SK-N-SH (cell line): ENCODE measurements around the gene C3orf20. TPM values are rescaled to one million over a fixed set of nuclear protein-coding genes. Genes with fewer than 3 reads are reported as not detected.

Source experiments
- CTCF ChIA-PET: fragments of 300-600, 350-600 bp; formaldehyde crosslinking; extraction: SDS; loops from one replicate; lab custom pipeline; 2021; lab: Yijun Ruan, JAX
- POLR2A ChIA-PET: fragments of 350-600 bp; sonication (Branson Sonifier 250); formaldehyde crosslinking; extraction: SDS; loops from one replicate; lab custom pipeline; 2020; ENCODE audit warnings: antibody characterized with exemption, inconsistent platforms; lab: Yijun Ruan, JAX
- DNase-seq: peaks from one replicate; pipeline ENCODE4 v3.0.0; 2012
- H2AFZ ChIP-seq: fragments of 200-600 bp; sonication (generic); 2 replicates; pipeline ENCODE4 v1.8.1; 2016; ENCODE audit warnings: antibody characterized with exemption, mild to moderate bottlenecking, low read depth
- H3F3A ChIP-seq: fragments of 200-600 bp; sonication (generic); replicated peaks from 2 replicates; pipeline ENCODE3; 2016; ENCODE audit warnings: antibody characterized with exemption, mild to moderate bottlenecking; ENCODE audit not compliant: insufficient read depth
- H3K27ac ChIP-seq, 2 experiments: fragments of 200-500 bp in 1 of 2; fragments of 200-600 bp in 1 of 2; sonication (Bioruptor generic) in 1 of 2; sonication (generic), shearing (Covaris generic) in 1 of 2; 2 replicates each; pipeline versions ENCODE4 v1.5.1 to v1.6.1; 2014 to 2016; ENCODE audit warnings: low read depth in 2 of 2, inconsistent platforms in 1 of 2, low read length in 1 of 2, mild to moderate bottlenecking in 1 of 2, mixed read lengths in 1 of 2
- H3K27me3 ChIP-seq: fragments of 200-600 bp; sonication (generic), shearing (Covaris generic); 2 replicates; pipeline ENCODE4 v1.6.1; 2016; ENCODE audit warnings: mixed run types; ENCODE audit not compliant: insufficient read depth
- H3K36me3 ChIP-seq, 2 experiments: fragments of 200-500 bp in 1 of 2; fragments of 200-600 bp in 1 of 2; sonication (Bioruptor generic) in 1 of 2; sonication (generic) in 1 of 2; replicated peaks in 1 of 2; 2 replicates each; pipeline versions ENCODE3 to v1.5.1; 2014 to 2016; ENCODE audit warnings: low read length in 1 of 2, mild to moderate bottlenecking in 1 of 2; ENCODE audit not compliant: insufficient read depth in 2 of 2, control insufficient read depth in 1 of 2
- H3K4me1 ChIP-seq, 2 experiments: fragments of 200-500 bp in 1 of 2; fragments of 200-600 bp in 1 of 2; sonication (Bioruptor generic) in 1 of 2; sonication (generic), shearing (Covaris generic) in 1 of 2; 2 replicates each; pipeline versions ENCODE4 v1.5.1 to v1.6.1; 2014 to 2016; ENCODE audit warnings: low read depth in 1 of 2, low read length in 1 of 2, mixed run types in 1 of 2; ENCODE audit not compliant: insufficient read depth in 2 of 2, control insufficient read depth in 1 of 2
- H3K4me2 ChIP-seq: fragments of 200-600 bp; sonication (generic), shearing (Covaris generic); 2 replicates; pipeline ENCODE4 v1.6.1; 2017; ENCODE audit warnings: mixed run types
- H3K4me3 ChIP-seq, 2 experiments: fragments of 200-500 bp in 1 of 2; fragments of 200-600 bp in 1 of 2; sonication (Bioruptor generic) in 1 of 2; sonication (generic), shearing (Covaris generic) in 1 of 2; 2 replicates each; pipeline versions ENCODE4 v1.5.1 to v1.8.1; 2014 to 2016; ENCODE audit warnings: low read depth in 2 of 2, inconsistent platforms in 1 of 2, low read length in 1 of 2, mild to moderate bottlenecking in 1 of 2, mixed read lengths in 1 of 2, moderate library complexity in 1 of 2
- H3K79me2 ChIP-seq: fragments of 200-600 bp; sonication (generic); 2 replicates; pipeline ENCODE4 v1.8.1; 2017; ENCODE audit warnings: mild to moderate bottlenecking; ENCODE audit not compliant: insufficient read depth
- H3K9ac ChIP-seq: fragments of 200-600 bp; sonication (generic); 2 replicates; pipeline ENCODE4 v1.6.1; 2017; ENCODE audit warnings: mixed run types
- H3K9me2 ChIP-seq: fragments of 200-600 bp; sonication (generic); 2 replicates; pipeline ENCODE4 v1.6.1; 2017; ENCODE audit warnings: mixed run types
- H3K9me3 ChIP-seq: fragments of 200-600 bp; sonication (generic); 2 replicates; pipeline ENCODE4 v1.6.1; 2017; ENCODE audit warnings: mixed run types, mild to moderate bottlenecking, moderate library complexity
- H4K20me1 ChIP-seq: fragments of 200-600 bp; sonication (generic); 2 replicates; pipeline ENCODE4 v1.6.1; 2017; ENCODE audit warnings: mild to moderate bottlenecking, mixed run types; ENCODE audit not compliant: insufficient read depth
- CHD2 ChIP-seq: fragments of 150-350 bp; IDR thresholded peaks from 2 replicates; pipeline ENCODE4 v1.6.1; 2018; ENCODE audit warnings: low read length; ENCODE audit not compliant: partially characterized antibody
- ELF1 ChIP-seq: IDR thresholded peaks from 2 replicates; pipeline ENCODE4 v1.4.0; 2012
- EP300 ChIP-seq, 2 experiments: IDR thresholded peaks; 2 replicates each; pipeline versions ENCODE4 v1.4.0 to v1.6.1; 2012; ENCODE audit warnings: borderline replicate concordance in 1 of 2, low read depth in 1 of 2, low read length in 1 of 2
- JUND ChIP-seq: IDR thresholded peaks from 2 replicates; pipeline ENCODE4 v1.4.0; 2012
- MXI1 ChIP-seq: IDR thresholded peaks from 2 replicates; pipeline ENCODE4 v1.6.1; 2012; ENCODE audit warnings: mild to moderate bottlenecking, low read depth, low read length, improper control_type of control experiment
- NFIC ChIP-seq: IDR thresholded peaks from 2 replicates; pipeline ENCODE4 v1.4.0; 2012; ENCODE audit warnings: borderline replicate concordance
- POLR2AphosphoS5 ChIP-seq: IDR thresholded peaks from 2 replicates; pipeline ENCODE4 v1.6.1; 2012; ENCODE audit warnings: low read depth, low read length
- RFX5 ChIP-seq: IDR thresholded peaks from 2 replicates; pipeline ENCODE4 v1.6.1; 2012; ENCODE audit warnings: mild to moderate bottlenecking, improper control_type of control experiment, low read length
- TAF1 ChIP-seq: IDR thresholded peaks from 2 replicates; pipeline ENCODE4 v1.6.1; 2012; ENCODE audit warnings: low read depth, mild to moderate bottlenecking, low read length, moderate library complexity, borderline replicate concordance
- TEAD4 ChIP-seq: IDR thresholded peaks from 2 replicates; pipeline ENCODE4 v1.4.0; 2012; ENCODE audit warnings: mild to moderate bottlenecking, borderline replicate concordance; ENCODE audit not compliant: insufficient read depth
- YY1 ChIP-seq: IDR thresholded peaks from 2 replicates; pipeline ENCODE4 v1.4.0; 2012; ENCODE audit warnings: low read depth, mild to moderate bottlenecking
- WGBS: methylation state at CpG from one replicate; pipeline ENCODE4 v1.1.6; 2017; ENCODE audit warnings: low lambda C conversion rate; 5-methylcytosine and 5-hydroxymethylcytosine counted together
- polyA plus RNA-seq, 3 experiments: library from polyadenylated mRNA; depleted of rRNA; stranded (reverse); fragments of >200 nt; gene quantifications; 2 replicates each; pipeline ENCODE4 v1.2.3, GENCODE V29; 2012
- TF ChIP-seq, protein P1 (sequence below): fragments of 150-350 bp; IDR thresholded peaks from 2 replicates; pipeline ENCODE4 v1.6.1; 2017; ENCODE audit warnings: antibody characterized with exemption, low read length, low read depth, borderline replicate concordance
- TF ChIP-seq, protein P2 (sequence below): IDR thresholded peaks from 2 replicates; pipeline ENCODE4; 2012
- TF ChIP-seq, protein P3 (sequence below): IDR thresholded peaks from 2 replicates; pipeline ENCODE4 v1.4.0; 2012; ENCODE audit warnings: low read depth
- TF ChIP-seq, protein P4 (sequence below): IDR thresholded peaks from 2 replicates; pipeline ENCODE4 v1.4.0; 2012; ENCODE audit warnings: low read depth, borderline replicate concordance

The C3orf20 gene
- polyA plus RNA-seq, 1 of the 3 experiments (the other 2 are of a cell fraction): not detected

DNA sequence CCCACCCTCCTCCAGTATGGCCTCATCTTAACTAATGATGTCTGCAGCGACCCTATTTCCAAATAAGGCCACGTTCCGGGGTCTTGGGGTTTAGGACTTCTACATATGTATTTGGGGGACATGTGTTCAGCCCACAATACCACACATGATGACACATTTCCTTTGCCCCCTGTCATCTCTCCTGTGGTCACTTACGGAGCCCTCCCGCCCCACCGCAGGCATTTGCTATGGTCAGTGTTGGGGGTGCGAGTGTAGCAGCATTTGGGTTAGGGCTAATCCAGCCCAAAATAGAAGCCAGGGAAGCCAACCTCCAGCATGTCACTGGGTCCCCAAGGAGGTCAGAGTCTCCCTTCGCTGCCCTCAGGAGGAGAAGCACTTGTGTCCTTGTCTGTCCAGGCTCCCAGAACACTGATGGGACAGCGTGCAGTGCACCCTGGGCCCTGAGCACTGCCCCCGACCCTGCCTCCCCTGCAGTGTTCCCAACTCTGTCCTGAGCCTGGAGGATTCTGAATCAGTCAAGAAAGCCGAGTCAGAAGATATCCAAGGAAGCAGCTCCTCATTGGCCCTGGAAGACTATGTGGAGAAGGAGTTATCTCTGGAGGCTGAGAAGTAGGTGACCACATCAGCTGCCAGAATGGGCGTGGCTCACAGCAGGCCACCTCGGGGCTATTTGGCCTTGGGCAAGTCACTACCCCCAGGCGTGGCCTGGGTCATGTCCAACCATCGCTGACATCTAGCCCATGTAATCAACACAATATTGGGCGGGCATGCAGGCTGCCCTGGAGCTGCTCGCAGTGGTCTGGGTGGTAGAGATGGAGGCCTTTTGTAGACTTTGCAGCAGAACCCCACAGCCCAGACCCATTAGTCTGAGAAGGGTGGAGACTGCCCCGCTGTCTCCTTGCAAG lies 96.9 kb downstream of the C3orf20 start:
- Histone ChIP-seq H3K36me3 (no peaks in the 10 kb centered on the region), H3K79me2 (no peaks in the 10 kb centered on the region), H3K4me2 (no peak overlapping the region), H4K20me1 (no peaks in the 10 kb centered on the region), H3K27ac (no peak overlapping the region), H2AFZ (no peak overlapping the region), H3K9me3 (no peaks in the 10 kb centered on the region), H3K4me3 (no peak overlapping the region), H3K9ac (no peak overlapping the region), H3K9me2 (no peaks in the 10 kb centered on the region), H3K4me1 (no peaks in the 10 kb centered on the region; a peak in 1 of 4 replicates), H3K27me3 (no peaks in the 10 kb centered on the region), H3F3A (no peaks in the 10 kb centered on the region)
- ChIA-PET CTCF (interaction anchor here (3.9 kb wide), 1 partner anchor 9 kb away, joined by 19 read pairs; no protein-coding TSS in a partner anchor), POLR2A (no interaction called here)
- WGBS: 56% methylated on average over 14 of the region's 18 CpGs
- TF ChIP-seq, protein P1, sequence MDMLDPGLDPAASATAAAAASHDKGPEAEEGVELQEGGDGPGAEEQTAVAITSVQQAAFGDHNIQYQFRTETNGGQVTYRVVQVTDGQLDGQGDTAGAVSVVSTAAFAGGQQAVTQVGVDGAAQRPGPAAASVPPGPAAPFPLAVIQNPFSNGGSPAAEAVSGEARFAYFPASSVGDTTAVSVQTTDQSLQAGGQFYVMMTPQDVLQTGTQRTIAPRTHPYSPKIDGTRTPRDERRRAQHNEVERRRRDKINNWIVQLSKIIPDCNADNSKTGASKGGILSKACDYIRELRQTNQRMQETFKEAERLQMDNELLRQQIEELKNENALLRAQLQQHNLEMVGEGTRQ: no peak
- TF ChIP-seq, protein P2, sequence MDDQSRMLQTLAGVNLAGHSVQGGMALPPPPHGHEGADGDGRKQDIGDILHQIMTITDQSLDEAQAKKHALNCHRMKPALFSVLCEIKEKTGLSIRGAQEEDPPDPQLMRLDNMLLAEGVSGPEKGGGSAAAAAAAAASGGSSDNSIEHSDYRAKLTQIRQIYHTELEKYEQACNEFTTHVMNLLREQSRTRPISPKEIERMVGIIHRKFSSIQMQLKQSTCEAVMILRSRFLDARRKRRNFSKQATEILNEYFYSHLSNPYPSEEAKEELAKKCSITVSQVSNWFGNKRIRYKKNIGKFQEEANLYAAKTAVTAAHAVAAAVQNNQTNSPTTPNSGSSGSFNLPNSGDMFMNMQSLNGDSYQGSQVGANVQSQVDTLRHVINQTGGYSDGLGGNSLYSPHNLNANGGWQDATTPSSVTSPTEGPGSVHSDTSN: no peak
- no peak for TF ChIP-seq MXI1
- no peak for TF ChIP-seq TEAD4
- TF ChIP-seq ELF1: no peak
- no peak for TF ChIP-seq EP300 (IDR thresholded peaks at IDR 0.05; ENCODE audit: borderline replicate concordance in 1 of 2, low read depth in 1 of 2, low read length in 1 of 2)
- TF ChIP-seq YY1: no peak
- TF ChIP-seq, protein P3, sequence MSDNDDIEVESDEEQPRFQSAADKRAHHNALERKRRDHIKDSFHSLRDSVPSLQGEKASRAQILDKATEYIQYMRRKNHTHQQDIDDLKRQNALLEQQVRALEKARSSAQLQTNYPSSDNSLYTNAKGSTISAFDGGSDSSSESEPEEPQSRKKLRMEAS: no peak
- TF ChIP-seq TAF1: no peak
- no peak for TF ChIP-seq CHD2
- peak; percentile 10 for DNase-seq

DNA sequence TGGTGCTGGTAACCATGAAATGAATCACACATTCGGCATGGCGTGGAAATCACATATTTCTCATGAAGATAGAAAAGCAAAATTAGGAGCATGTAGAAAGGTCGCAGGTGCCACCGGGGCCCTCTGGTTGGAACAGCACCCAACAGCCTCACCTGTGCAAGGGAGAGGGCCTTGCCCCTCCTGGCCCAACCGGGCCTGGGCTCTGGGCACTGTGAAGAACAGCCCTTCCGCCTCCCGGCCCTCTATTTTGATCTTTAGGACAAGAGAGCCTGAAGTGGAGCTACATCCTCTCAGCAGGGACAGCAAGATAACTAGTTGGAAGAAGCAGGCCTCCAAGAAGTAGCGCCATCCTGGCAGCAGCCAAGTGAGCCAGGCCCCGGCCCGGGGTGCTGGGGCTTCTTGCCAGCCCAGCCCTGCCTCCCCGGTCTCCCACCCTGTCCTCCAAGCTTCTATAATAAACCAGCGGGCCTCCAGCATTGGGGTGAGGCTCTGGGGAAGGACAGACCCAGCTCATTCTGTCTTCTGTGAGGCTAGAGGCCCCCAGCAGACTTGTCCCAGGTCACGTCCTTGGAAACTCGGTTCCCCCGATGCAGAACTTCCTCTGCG lies 97.7 kb downstream of the C3orf20 start:
- WGBS: 57% methylated on average over 15 of the region's 16 CpGs
- POLR2A ChIA-PET: no interaction called here

More for the DNA sequence above, 97.7 kb downstream of the C3orf20 start:
- Histone ChIP-seq H3K36me3 (no peaks in the 10 kb centered on the region), H3K27me3 (no peaks in the 10 kb centered on the region), H4K20me1 (no peaks in the 10 kb centered on the region), H3K79me2 (no peaks in the 10 kb centered on the region), H3F3A (no peaks in the 10 kb centered on the region), H3K9me3 (no peaks in the 10 kb centered on the region), H3K4me2 (no peak overlapping the region), H3K4me3 (no peak overlapping the region), H3K27ac (no peak overlapping the region), H3K9ac (no peak overlapping the region), H3K4me1 (no peaks in the 10 kb centered on the region), H3K9me2 (no peaks in the 10 kb centered on the region), H2AFZ (no peak overlapping the region)
- no peak for TF ChIP-seq MXI1
- TF ChIP-seq, protein P1: no peak
- no peak for TF ChIP-seq RFX5
- no peak for TF ChIP-seq NFIC
- TF ChIP-seq, protein P4, sequence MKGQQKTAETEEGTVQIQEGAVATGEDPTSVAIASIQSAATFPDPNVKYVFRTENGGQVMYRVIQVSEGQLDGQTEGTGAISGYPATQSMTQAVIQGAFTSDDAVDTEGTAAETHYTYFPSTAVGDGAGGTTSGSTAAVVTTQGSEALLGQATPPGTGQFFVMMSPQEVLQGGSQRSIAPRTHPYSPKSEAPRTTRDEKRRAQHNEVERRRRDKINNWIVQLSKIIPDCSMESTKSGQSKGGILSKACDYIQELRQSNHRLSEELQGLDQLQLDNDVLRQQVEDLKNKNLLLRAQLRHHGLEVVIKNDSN: no peak
- no peak for TF ChIP-seq POLR2AphosphoS5
- no peak for TF ChIP-seq EP300 (IDR thresholded peaks at IDR 0.05; ENCODE audit: borderline replicate concordance in 1 of 2, low read depth in 1 of 2, low read length in 1 of 2)
- TF ChIP-seq JUND: no peak
- DNase-seq: no peak
- CTCF ChIA-PET: no interaction called here
